Astrocyte (in vitro differentiated cells and primary cell): ENCODE results near the gene PERM1. TPM values are rescaled to one million over a fixed set of nuclear protein-coding genes. Genes with fewer than 3 reads are reported as not detected.

Experiments
- DNase-seq: peaks from one replicate; pipeline ENCODE4 v3.0.0-alpha.2; 2010; ENCODE audit warnings: low read depth
- FAIRE-seq: peaks from 2 replicates; lab custom pipeline; 2011; peaks lifted over from hg19 to GRCh38; lab: Jason Lieb, UNC
- H2AFZ ChIP-seq: 2 replicates; pipeline ENCODE4 v1.6.0; 2012; ENCODE audit warnings: low read depth, low read length, inconsistent platforms
- H3K27ac ChIP-seq: 2 replicates; pipeline ENCODE4 v1.5.1; 2011; ENCODE audit warnings: low read depth, low read length, inconsistent platforms
- H3K27me3 ChIP-seq: 2 replicates; pipeline ENCODE4 v1.6.0; 2011; ENCODE audit warnings: low read length, inconsistent platforms; ENCODE audit not compliant: insufficient read depth
- H3K36me3 ChIP-seq: 2 replicates; pipeline ENCODE4 v1.5.1; 2011; ENCODE audit warnings: low read length, inconsistent platforms; ENCODE audit not compliant: insufficient read depth
- H3K4me1 ChIP-seq: 2 replicates; pipeline ENCODE4 v1.5.1; 2011; ENCODE audit warnings: low read length, inconsistent platforms; ENCODE audit not compliant: insufficient read depth
- H3K4me2 ChIP-seq: 2 replicates; pipeline ENCODE4 v1.6.0; 2012; ENCODE audit warnings: low read length, inconsistent platforms
- H3K4me3 ChIP-seq: 2 replicates; pipeline ENCODE4 v1.5.1; 2011; ENCODE audit warnings: low read depth, mild to moderate bottlenecking, low read length, inconsistent platforms; ENCODE audit not compliant: insufficient read depth
- H3K79me2 ChIP-seq: 2 replicates; pipeline ENCODE4 v1.6.0; 2012; ENCODE audit warnings: mild to moderate bottlenecking, low read length, inconsistent platforms; ENCODE audit not compliant: insufficient read depth
- H3K9ac ChIP-seq: 2 replicates; pipeline ENCODE4 v1.6.0; 2012; ENCODE audit warnings: mild to moderate bottlenecking, low read length, inconsistent platforms
- H3K9me3 ChIP-seq: 2 replicates; pipeline ENCODE4 v1.5.1; 2012; ENCODE audit warnings: low read depth, mild to moderate bottlenecking, low read length, inconsistent platforms; ENCODE audit not compliant: insufficient read depth
- H4K20me1 ChIP-seq: 2 replicates; pipeline ENCODE4 v1.6.0; 2012; ENCODE audit warnings: low read length, inconsistent platforms; ENCODE audit not compliant: insufficient read depth
- H3K27ac Mint-ChIP-seq: one replicate; pipeline ENCODE4 v1.8.0; 2021; ENCODE audit warnings: mild to moderate bottlenecking, mixed read lengths; ENCODE audit not compliant: unreplicated experiment
- H3K27me3 Mint-ChIP-seq: one replicate; pipeline ENCODE4 v1.8.0; 2021; ENCODE audit warnings: low read depth, mixed read lengths; ENCODE audit not compliant: unreplicated experiment
- H3K36me3 Mint-ChIP-seq: one replicate; pipeline ENCODE4 v1.8.0; 2021; ENCODE audit warnings: low read depth, mixed read lengths; ENCODE audit not compliant: unreplicated experiment
- H3K4me1 Mint-ChIP-seq: one replicate; pipeline ENCODE4 v1.8.0; 2021; ENCODE audit warnings: low read depth, mixed read lengths; ENCODE audit not compliant: unreplicated experiment
- H3K4me3 Mint-ChIP-seq: one replicate; pipeline ENCODE4 v1.8.0; 2021; ENCODE audit warnings: mild to moderate bottlenecking, moderate library complexity, mixed read lengths; ENCODE audit not compliant: unreplicated experiment
- H3K9me3 Mint-ChIP-seq: one replicate; pipeline ENCODE4 v1.8.0; 2021; ENCODE audit warnings: mild to moderate bottlenecking, mixed read lengths; ENCODE audit not compliant: unreplicated experiment
- EZH2 ChIP-seq: IDR thresholded peaks from 2 replicates; pipeline ENCODE4 v1.6.1; 2012; ENCODE audit warnings: mild to moderate bottlenecking, low read length, inconsistent platforms; ENCODE audit not compliant: insufficient read depth
- total RNA-seq: library from RNA; stranded (reverse); gene quantifications from 2 replicates; pipeline ENCODE4 v1.2.1, GENCODE V29; 2021
- TF ChIP-seq, protein P1 (sequence below): IDR thresholded peaks from 2 replicates; pipeline ENCODE4 v1.5.1; 2011; ENCODE audit warnings: low read depth, mild to moderate bottlenecking, inconsistent platforms, low read length, moderate library complexity; ENCODE audit not compliant: insufficient read depth

PERM1 gene
- total RNA-seq, 1 donor from 2014 or later = 0.20 TPM

DNA sequence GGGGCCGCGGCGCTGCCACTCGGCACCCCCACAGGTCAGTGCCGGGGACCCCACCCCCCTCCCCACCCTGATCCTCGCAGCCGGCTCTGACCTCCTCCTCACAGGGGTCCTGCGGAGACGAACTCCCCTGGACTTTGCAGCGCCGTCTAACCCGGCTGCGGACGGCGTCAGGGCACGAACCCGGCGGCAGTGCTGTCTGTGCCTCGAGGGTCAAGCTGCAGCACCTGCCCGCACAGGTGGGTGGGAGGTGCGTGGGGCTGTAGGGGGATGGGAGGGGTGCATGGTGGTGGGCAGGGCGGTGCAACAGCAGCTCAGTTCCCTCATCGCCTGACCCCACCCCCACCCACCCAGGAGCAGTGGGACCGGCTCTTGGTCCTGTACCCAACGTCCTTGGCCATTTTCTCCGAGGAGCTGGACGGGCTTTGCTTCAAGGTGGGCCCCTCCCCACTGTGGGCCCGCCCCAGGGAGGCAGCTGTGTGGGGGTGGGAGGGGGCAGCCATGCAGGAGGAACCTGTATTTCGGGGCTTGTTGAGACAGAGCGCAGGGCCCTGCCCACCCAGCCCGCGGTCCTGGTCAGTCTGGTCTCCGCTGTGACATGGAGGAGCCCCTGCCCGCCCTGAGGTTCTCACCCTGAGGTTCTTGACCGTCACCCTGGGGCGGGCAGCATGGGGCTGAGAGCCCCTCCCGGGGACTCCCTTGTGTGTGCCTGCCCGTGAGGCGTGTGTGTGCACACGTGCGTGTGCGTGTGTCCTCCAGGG, 10.7 kb downstream of the PERM1 start:
- no peaks in the 10 kb centered on the region for H3K9me3 ChIP-seq
- no peak for FAIRE-seq
- H3K4me2 ChIP-seq = no peak overlapping the region
- H3K4me3 ChIP-seq = no peak overlapping the region
- no peaks in the 10 kb centered on the region for H3K79me2 ChIP-seq
- Mint-ChIP-seq H3K9me3 (no peaks in the 10 kb centered on the region), H3K4me3 (no peak overlapping the region), H3K27ac (no peak overlapping the region), H3K36me3 (peaks cover 5% of the 10 kb centered on the region), H3K27me3 (peaks cover 23% of the 10 kb centered on the region), H3K4me1 (no peaks in the 10 kb centered on the region)
- H3K9ac ChIP-seq = no peak overlapping the region
- no peak overlapping the region for H3K27ac ChIP-seq
- peaks cover 15% of the 10 kb centered on the region for H3K4me1 ChIP-seq
- no peak for DNase-seq
- no peaks in the 10 kb centered on the region for H3K27me3 ChIP-seq
- TF ChIP-seq, protein P1, sequence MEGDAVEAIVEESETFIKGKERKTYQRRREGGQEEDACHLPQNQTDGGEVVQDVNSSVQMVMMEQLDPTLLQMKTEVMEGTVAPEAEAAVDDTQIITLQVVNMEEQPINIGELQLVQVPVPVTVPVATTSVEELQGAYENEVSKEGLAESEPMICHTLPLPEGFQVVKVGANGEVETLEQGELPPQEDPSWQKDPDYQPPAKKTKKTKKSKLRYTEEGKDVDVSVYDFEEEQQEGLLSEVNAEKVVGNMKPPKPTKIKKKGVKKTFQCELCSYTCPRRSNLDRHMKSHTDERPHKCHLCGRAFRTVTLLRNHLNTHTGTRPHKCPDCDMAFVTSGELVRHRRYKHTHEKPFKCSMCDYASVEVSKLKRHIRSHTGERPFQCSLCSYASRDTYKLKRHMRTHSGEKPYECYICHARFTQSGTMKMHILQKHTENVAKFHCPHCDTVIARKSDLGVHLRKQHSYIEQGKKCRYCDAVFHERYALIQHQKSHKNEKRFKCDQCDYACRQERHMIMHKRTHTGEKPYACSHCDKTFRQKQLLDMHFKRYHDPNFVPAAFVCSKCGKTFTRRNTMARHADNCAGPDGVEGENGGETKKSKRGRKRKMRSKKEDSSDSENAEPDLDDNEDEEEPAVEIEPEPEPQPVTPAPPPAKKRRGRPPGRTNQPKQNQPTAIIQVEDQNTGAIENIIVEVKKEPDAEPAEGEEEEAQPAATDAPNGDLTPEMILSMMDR = no peak
- TF ChIP-seq EZH2 = no peak
- no peak overlapping the region for H2AFZ ChIP-seq
- no peaks in the 10 kb centered on the region for H3K36me3 ChIP-seq
- peaks cover 6% of the 10 kb centered on the region for H4K20me1 ChIP-seq

GRCh38 chr1:970242-970972, 11.5 kb downstream of the PERM1 start:
- no peak overlapping the region for H3K4me3 Mint-ChIP-seq
- no peak overlapping the region for H3K4me2 ChIP-seq

More at GRCh38 chr1:970242-970972, 11.5 kb downstream of the PERM1 start:
- Mint-ChIP-seq H3K9me3 (no peaks in the 10 kb centered on the region), H3K27ac (no peak overlapping the region), H3K27me3 (peaks cover 19% of the 10 kb centered on the region), H3K36me3 (peaks cover 3% of the 10 kb centered on the region), H3K4me1 (no peaks in the 10 kb centered on the region)
- H3K9me3 ChIP-seq = no peaks in the 10 kb centered on the region
- no peak overlapping the region for H3K27ac ChIP-seq
- FAIRE-seq (no peak), DNase-seq (no peak)
- H3K79me2 ChIP-seq = no peaks in the 10 kb centered on the region
- H2AFZ ChIP-seq = no peak overlapping the region
- peaks cover 6% of the 10 kb centered on the region for H4K20me1 ChIP-seq
- no peak overlapping the region for H3K9ac ChIP-seq
- TF ChIP-seq EZH2 = no peak
- TF ChIP-seq, protein P1 = no peak
- H3K27me3 ChIP-seq = no peaks in the 10 kb centered on the region
- no peaks in the 10 kb centered on the region for H3K36me3 ChIP-seq
- no peak overlapping the region for H3K4me3 ChIP-seq
- peaks cover 22% of the 10 kb centered on the region for H3K4me1 ChIP-seq
